LNCAP (cell line): ENCODE data around the gene COL5A1.

Experiments used
- CTCF ChIP-seq: fragments of 450-650 bp; IDR thresholded peaks from 2 replicates; pipeline ENCODE4 v1.5.1; 2017; ENCODE audit warnings: mild to moderate bottlenecking

Gene COL5A1

GRCh38 chr9:134612309-134612708, 29.3 kb upstream of the COL5A1 start:
- no peak for TF ChIP-seq CTCF

- TF ChIP-seq CTCF, result no peak
These were observed 28.9 kb upstream of the COL5A1 start for GRCh38 chr9:134612715-134613114.

- TF ChIP-seq CTCF, result no peak
These were observed 27.3 kb upstream of the COL5A1 start for GRCh38 chr9:134614256-134614655.

GRCh38 chr9:134616341-134616740, 25.3 kb upstream of the COL5A1 start:
- TF ChIP-seq CTCF, result no peak

GRCh38 chr9:134617246-134617645, 24.4 kb upstream of the COL5A1 start:
- no peak for TF ChIP-seq CTCF

GRCh38 chr9:134617836-134618162, 23.8 kb upstream of the COL5A1 start:
- TF ChIP-seq CTCF, result no peak

- TF ChIP-seq CTCF, result no peak
These were observed 23.3 kb upstream of the COL5A1 start for GRCh38 chr9:134618163-134618832.
